Epithelial cell of prostate (primary cell): ENCODE measurements around the gene CEP112.
"Not testable (repeated sequence)": the region's sequence is repeated elsewhere in the genome, so short reads cannot be mapped to it uniquely, and the experiment has no call there.

ENCODE experiments used
- DNase-seq: peaks from one replicate; pipeline ENCODE4 v3.0.0-alpha.2; 2011; ENCODE audit warnings: low read depth, low spot score
- H3K27ac ChIP-seq: fragments of 450-650 bp; 2 replicates; pipeline ENCODE4 v1.5.1; 2017; ENCODE audit warnings: mild to moderate bottlenecking

The CEP112 gene

GRCh38 chr17:66165537-66166123 is 26.3 kb downstream of the CEP112 start:
- no peak overlapping the region for H3K27ac ChIP-seq
- no peak for DNase-seq

GRCh38 chr17:66155055-66155454 is 36.9 kb downstream of the CEP112 start:
- H3K27ac ChIP-seq, DNase-seq: not testable (repeated sequence)

GRCh38 chr17:66152756-66153155 is 39.2 kb downstream of the CEP112 start:
- DNase-seq, result no peak
- no peak overlapping the region for H3K27ac ChIP-seq

GRCh38 chr17:66150708-66151107 is 41.2 kb downstream of the CEP112 start:
- H3K27ac ChIP-seq, result no peak overlapping the region
- DNase-seq, result no peak

- DNase-seq, result no peak
- no peak overlapping the region for H3K27ac ChIP-seq
Measured at GRCh38 chr17:66149562-66149961, 42.4 kb downstream of the CEP112 start.

- no peak for DNase-seq
- H3K27ac ChIP-seq, result no peak overlapping the region
Measured at GRCh38 chr17:66146394-66146793, 45.5 kb downstream of the CEP112 start.

- no peak for DNase-seq
- no peak overlapping the region for H3K27ac ChIP-seq
Measured at GRCh38 chr17:66143657-66144282, 48.2 kb downstream of the CEP112 start.

- no peak for DNase-seq
- H3K27ac ChIP-seq, result no peak overlapping the region
Measured at GRCh38 chr17:66142428-66142827, 49.5 kb downstream of the CEP112 start.

- DNase-seq, result no peak
- H3K27ac ChIP-seq, result no peak overlapping the region
Measured at GRCh38 chr17:66138120-66138519, 53.8 kb downstream of the CEP112 start.

GRCh38 chr17:66135896-66136295 is 56.0 kb downstream of the CEP112 start:
- H3K27ac ChIP-seq, result no peak overlapping the region
- no peak for DNase-seq

- no peak overlapping the region for H3K27ac ChIP-seq
- no peak for DNase-seq
Measured at GRCh38 chr17:66135219-66135618, 56.7 kb downstream of the CEP112 start.

GRCh38 chr17:66129759-66130158 is 62.2 kb downstream of the CEP112 start:
- no peak overlapping the region for H3K27ac ChIP-seq
- DNase-seq, result no peak

GRCh38 chr17:66126231-66126630 is 65.7 kb downstream of the CEP112 start:
- no peak for DNase-seq
- H3K27ac ChIP-seq, result no peak overlapping the region

GRCh38 chr17:66123163-66123562 is 68.8 kb downstream of the CEP112 start:
- no peak overlapping the region for H3K27ac ChIP-seq
- no peak for DNase-seq

- no peak overlapping the region for H3K27ac ChIP-seq
- DNase-seq, result no peak
Measured at GRCh38 chr17:66115246-66115645, 76.7 kb downstream of the CEP112 start.

- no peak overlapping the region for H3K27ac ChIP-seq
- no peak for DNase-seq
Measured at GRCh38 chr17:66114609-66115008, 77.3 kb downstream of the CEP112 start.

GRCh38 chr17:66107731-66108130 is 84.2 kb downstream of the CEP112 start:
- H3K27ac ChIP-seq, result no peak overlapping the region
- DNase-seq, result no peak

GRCh38 chr17:66098040-66098439 is 93.9 kb downstream of the CEP112 start:
- no peak for DNase-seq

GRCh38 chr17:66094727-66095126 is 97.2 kb downstream of the CEP112 start:
- DNase-seq, result no peak

More at GRCh38 chr17:66098040-66098439, 93.9 kb downstream of the CEP112 start:
- H3K27ac ChIP-seq, result no peak overlapping the region

GRCh38 chr17:66091445-66092080 is 100.4 kb downstream of the CEP112 start:
- DNase-seq, result no peak
- no peak overlapping the region for H3K27ac ChIP-seq

More at GRCh38 chr17:66094727-66095126, 97.2 kb downstream of the CEP112 start:
- no peak overlapping the region for H3K27ac ChIP-seq

- DNase-seq, result no peak
Measured at GRCh38 chr17:66089764-66090163, 102.2 kb downstream of the CEP112 start.

GRCh38 chr17:66088173-66088572 is 103.8 kb downstream of the CEP112 start:
- no peak for DNase-seq
- no peak overlapping the region for H3K27ac ChIP-seq

More at GRCh38 chr17:66089764-66090163, 102.2 kb downstream of the CEP112 start:
- no peak overlapping the region for H3K27ac ChIP-seq
